Upper lobe of left lung (tissue), 6 donors: ENCODE data around the gene GARNL3. TPM values are rescaled to one million over a fixed set of nuclear protein-coding genes. Genes with fewer than 3 reads are reported as not detected.

ENCODE experiments used
- ATAC-seq, 2 donors: fragments of 200-7000 bp; cut with Tn5 transposase; one replicate each; pipeline ENCODE4 v1.9.1; 2022; ENCODE audit warnings: mild to moderate bottlenecking in 2 of 2, moderate library complexity in 2 of 2; ENCODE audit not compliant: low FRiP score in 2 of 2
- DNase-seq, 2 donors: peaks; one replicate each; pipeline ENCODE4 v3.0.0-alpha.2; 2019 to 2020
- H3K27ac ChIP-seq, 4 donors: fragments of 200-600 bp; sonication (generic); one replicate each; pipeline ENCODE4 v1.5.1; 2016 to 2019
- H3K27me3 ChIP-seq, 4 donors: fragments of 200-600 bp; sonication (generic); one replicate each; pipeline ENCODE4 v1.5.1; 2017 to 2019
- H3K36me3 ChIP-seq, 4 donors: fragments of 200-600 bp; sonication (generic); one replicate each; pipeline ENCODE4 v1.5.1; 2016 to 2019
- H3K4me1 ChIP-seq, 4 donors: fragments of 200-600 bp; sonication (generic); one replicate each; pipeline ENCODE4 v1.5.1; 2018 to 2019
- H3K4me3 ChIP-seq, 4 donors: fragments of 200-600 bp; sonication (generic); one replicate each; pipeline ENCODE4 v1.5.1; 2017 to 2019; ENCODE audit warnings: mild to moderate bottlenecking in 2 of 4, moderate library complexity in 1 of 4
- H3K9me3 ChIP-seq, 4 donors: fragments of 200-600 bp; sonication (generic); one replicate each; pipeline ENCODE4 v1.5.1; 2018 to 2019
- CTCF ChIP-seq, 6 experiments: fragments of 450-650 bp in 4 of 6; fragments of 200-600 bp in 2 of 6; sonication (generic) in 2 of 6; IDR thresholded peaks; one replicate each; pipeline ENCODE4 v1.5.1; 2016 to 2019; ENCODE audit warnings: antibody characterized with exemption in 6 of 6
- EP300 ChIP-seq, 4 donors: sonication (generic); formaldehyde crosslinking; IDR thresholded peaks; one replicate each; pipeline ENCODE4 v1.5.1; 2017; ENCODE audit warnings: antibody characterized with exemption in 4 of 4, control low read depth in 2 of 4
- POLR2A ChIP-seq, 4 donors: fragments of 450-650 bp; IDR thresholded peaks; one replicate each; pipeline ENCODE4 v1.5.1; 2016 to 2017; ENCODE audit warnings: antibody characterized with exemption in 4 of 4, mild to moderate bottlenecking in 2 of 4
- POLR2AphosphoS5 ChIP-seq, 2 donors: sonication (generic); formaldehyde crosslinking; IDR thresholded peaks; one replicate each; pipeline ENCODE4 v1.5.1; 2017; ENCODE audit warnings: antibody characterized with exemption in 2 of 2
- WGBS, 2 donors: methylation state at CpG; one replicate each; pipeline ENCODE4 v1.1.5; 2017 to 2018; 5-methylcytosine and 5-hydroxymethylcytosine counted together
- total RNA-seq, 6 donors: library from RNA; depleted of rRNA in 4 of 6; stranded (reverse); fragments of >200 nt in 4 of 6; gene quantifications; one replicate each; pipeline versions ENCODE4 v1.1.0 to v1.2.1, GENCODE V29; 2016 to 2021
- donor health status: DM: no; HTN: no; CAD: no; lungs with moderate emphysema.
- donor health status: DM: no; HTN: yes; CAD: no; lungs with severe emphysema.

The GARNL3 gene
- total RNA-seq, 6 donors from 2014 or later = 3.1 to 37.7 (median 7.0) TPM

- 80 to 98% methylated on average over 2 to 4 of the region's 4 CpGs for WGBS, 2 donors
- no peak for TF ChIP-seq EP300 (IDR thresholded peaks at IDR 0.05)
- TF ChIP-seq CTCF (IDR thresholded peaks at IDR 0.05) = no peak
- TF ChIP-seq POLR2AphosphoS5 (IDR thresholded peaks at IDR 0.05) = no peak
- TF ChIP-seq POLR2A (IDR thresholded peaks at IDR 0.05) = no peak
- no peak overlapping the region for H3K4me3 ChIP-seq
- ATAC-seq = no peak
- H3K4me1 ChIP-seq = peaks cover 0 to 6% (median 1%) of the 10 kb centered on the region in 4 donors
- H3K9me3 ChIP-seq = no peaks in the 10 kb centered on the region
- H3K27ac ChIP-seq = no peak overlapping the region
- no peak for DNase-seq
- H3K36me3 ChIP-seq = no peaks in the 10 kb centered on the region
- no peaks in the 10 kb centered on the region for H3K27me3 ChIP-seq
Measured at GRCh38 chr9:127292415-127292814, 27.8 kb downstream of the GARNL3 start.

GRCh38 chr9:127293328-127293727 lies 28.8 kb downstream of the GARNL3 start:
- H3K27me3 ChIP-seq = no peaks in the 10 kb centered on the region
- H3K9me3 ChIP-seq = no peaks in the 10 kb centered on the region
- peak overlapping the region in 1 of 4 donors; percentile 57 for H3K27ac ChIP-seq
- no peak for TF ChIP-seq POLR2A (IDR thresholded peaks at IDR 0.05)
- no peak for TF ChIP-seq CTCF (IDR thresholded peaks at IDR 0.05)
- TF ChIP-seq POLR2AphosphoS5 (IDR thresholded peaks at IDR 0.05) = no peak
- no peak for TF ChIP-seq EP300 (IDR thresholded peaks at IDR 0.05)
- no peak overlapping the region for H3K4me3 ChIP-seq
- DNase-seq (no peak), ATAC-seq (peak in 1 of 2 donors; percentile 54)
- WGBS, 2 donors = 65 to 84% methylated on average over 5 of the region's 5 CpGs
- no peaks in the 10 kb centered on the region for H3K36me3 ChIP-seq
- peaks cover 0 to 6% (median 1%) of the 10 kb centered on the region in 4 donors for H3K4me1 ChIP-seq

GRCh38 chr9:127293767-127294166 lies 29.2 kb downstream of the GARNL3 start:
- peak overlapping the region in 1 of 4 donors; percentile 57 for H3K27ac ChIP-seq
- H3K4me1 ChIP-seq = peaks cover 0 to 6% (median 1%) of the 10 kb centered on the region in 4 donors
- 50 to 60% methylated on average over 1 of the region's 1 CpG for WGBS, 2 donors
- DNase-seq (no peak), ATAC-seq (no peak)
- H3K9me3 ChIP-seq = no peaks in the 10 kb centered on the region
- TF ChIP-seq CTCF (IDR thresholded peaks at IDR 0.05) (no peak), EP300 (IDR thresholded peaks at IDR 0.05) (no peak), POLR2A (IDR thresholded peaks at IDR 0.05) (no peak), POLR2AphosphoS5 (IDR thresholded peaks at IDR 0.05) (no peak)
- no peak overlapping the region for H3K4me3 ChIP-seq
- H3K36me3 ChIP-seq = no peaks in the 10 kb centered on the region
- H3K27me3 ChIP-seq = no peaks in the 10 kb centered on the region

GRCh38 chr9:127295005-127295404 lies 30.4 kb downstream of the GARNL3 start:
- ATAC-seq (no peak), DNase-seq (no peak)
- H3K4me3 ChIP-seq = no peak overlapping the region
- H3K36me3 ChIP-seq = no peaks in the 10 kb centered on the region
- H3K9me3 ChIP-seq = no peaks in the 10 kb centered on the region
- WGBS, 2 donors = 86 to 91% methylated on average over 1 of the region's 1 CpG
- H3K4me1 ChIP-seq = peaks cover 0 to 6% (median 1%) of the 10 kb centered on the region in 4 donors
- H3K27me3 ChIP-seq = no peaks in the 10 kb centered on the region
- H3K27ac ChIP-seq = no peak overlapping the region
- TF ChIP-seq POLR2AphosphoS5 (IDR thresholded peaks at IDR 0.05) (no peak), POLR2A (IDR thresholded peaks at IDR 0.05) (no peak), EP300 (IDR thresholded peaks at IDR 0.05) (no peak), CTCF (IDR thresholded peaks at IDR 0.05) (no peak)

- peaks cover 0 to 3% (median 0%) of the 10 kb centered on the region in 4 donors for H3K4me1 ChIP-seq
- H3K4me3 ChIP-seq = no peak overlapping the region
- TF ChIP-seq POLR2AphosphoS5 (IDR thresholded peaks at IDR 0.05) = no peak
- no peak for TF ChIP-seq CTCF (IDR thresholded peaks at IDR 0.05)
- no peak for TF ChIP-seq EP300 (IDR thresholded peaks at IDR 0.05)
- TF ChIP-seq POLR2A (IDR thresholded peaks at IDR 0.05) = no peak
- DNase-seq (no peak), ATAC-seq (no peak)
- no peak overlapping the region for H3K27ac ChIP-seq
- no peaks in the 10 kb centered on the region for H3K27me3 ChIP-seq
- WGBS, 2 donors = 90 to 92% methylated on average over 3 of the region's 3 CpGs
- H3K36me3 ChIP-seq = no peaks in the 10 kb centered on the region
- no peaks in the 10 kb centered on the region for H3K9me3 ChIP-seq
Measured at GRCh38 chr9:127300886-127301447, 36.4 kb downstream of the GARNL3 start.
